M059J (cell line): ENCODE data around the gene OPRPN. TPM values are rescaled to one million over a fixed set of nuclear protein-coding genes. Genes with fewer than 3 reads are reported as not detected.
A peak's percentile ranks its signal among the peaks of the same experiment; 100 is the strongest.

Experiments
- DNase-seq: peaks from one replicate; pipeline ENCODE4 v3.0.0-alpha.2; 2012; ENCODE audit warnings: low read depth
- total RNA-seq: library from RNA; depleted of rRNA; stranded (reverse); fragments of >200 nt; shearing (Covaris generic); gene quantifications from 2 replicates; pipeline ENCODE4 v1.2.3, GENCODE V29; 2014; rRNA removed

The OPRPN gene
- not detected in 2 replicates for total RNA-seq

- DNase-seq = no peak
Observed at GRCh38 chr4:70397580-70397979, at the start of gene OPRPN. Gene OPRPN, plus strand, starts transcription at chr4:70397940. Its CDS starts 1,346 bp downstream, at chr4:70399286.

DNA sequence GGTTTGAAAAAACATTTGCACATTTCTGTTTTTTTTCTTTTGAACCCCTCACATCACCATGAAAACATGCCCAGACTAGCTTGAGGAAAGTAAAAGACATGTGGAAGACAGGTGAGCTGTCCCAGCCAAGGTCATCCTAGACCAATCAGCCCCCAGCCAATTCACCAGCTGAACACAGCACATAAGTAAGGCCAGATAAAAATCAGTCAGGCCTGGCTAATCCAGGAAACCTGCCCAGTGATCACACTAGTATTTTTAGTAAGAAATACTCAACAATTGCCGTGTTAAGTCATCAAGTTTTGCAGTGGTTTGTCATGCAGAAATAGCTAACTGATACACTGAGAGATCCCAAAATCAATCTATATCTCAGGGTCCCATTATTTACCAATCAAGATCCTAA is 41.6 kb upstream of the OPRPN start:
- DNase-seq = no peak

- no peak for DNase-seq
Observed at GRCh38 chr4:70359115-70359661, 38.6 kb upstream of the OPRPN start.

DNA sequence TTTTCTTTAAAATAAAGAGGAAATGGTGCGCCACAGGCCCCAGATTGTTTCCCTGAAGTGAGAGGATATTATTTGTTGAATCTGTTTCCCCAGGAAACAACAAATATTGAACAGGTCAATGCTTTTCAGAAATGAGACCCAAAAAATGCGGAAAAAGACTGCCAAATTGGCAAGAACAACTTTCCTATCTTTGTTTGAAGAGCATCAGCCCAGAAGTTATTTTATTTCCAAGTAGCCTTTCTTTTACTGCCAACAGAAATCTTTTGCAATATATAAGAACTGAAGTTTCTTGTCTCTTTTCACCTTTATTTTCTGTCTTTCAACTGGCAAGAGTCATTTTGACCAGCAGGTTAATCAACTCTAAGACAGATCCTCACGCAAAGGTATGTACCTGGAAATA is 37.3 kb upstream of the OPRPN start, which contains the start of gene SMR3A:
Gene SMR3A (plus strand): TSS at position 301 of the 400 bp plus-strand sequence. CDS start 1,356 bp downstream, outside the sequence.
- DNase-seq = no peak

DNA sequence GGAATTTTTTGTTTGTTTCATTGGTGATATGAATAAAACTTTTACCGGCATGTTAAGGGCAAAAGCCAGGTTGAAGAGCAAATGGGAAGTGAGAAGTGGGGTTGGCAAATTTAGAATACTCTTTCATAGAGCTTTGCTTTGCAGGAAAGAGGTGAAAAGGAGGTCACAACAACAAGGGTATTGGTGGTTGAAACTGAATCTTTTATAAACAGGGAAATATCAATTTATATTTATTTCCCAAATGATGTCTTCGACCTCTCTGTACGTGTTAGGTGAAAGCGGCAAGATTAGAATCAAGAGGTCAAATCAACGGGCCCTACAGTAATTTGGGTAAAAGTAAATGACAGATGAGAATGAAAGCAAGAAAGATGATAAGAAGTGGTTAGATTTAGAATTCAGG is 33.7 kb upstream of the OPRPN start:
- no peak for DNase-seq

DNA sequence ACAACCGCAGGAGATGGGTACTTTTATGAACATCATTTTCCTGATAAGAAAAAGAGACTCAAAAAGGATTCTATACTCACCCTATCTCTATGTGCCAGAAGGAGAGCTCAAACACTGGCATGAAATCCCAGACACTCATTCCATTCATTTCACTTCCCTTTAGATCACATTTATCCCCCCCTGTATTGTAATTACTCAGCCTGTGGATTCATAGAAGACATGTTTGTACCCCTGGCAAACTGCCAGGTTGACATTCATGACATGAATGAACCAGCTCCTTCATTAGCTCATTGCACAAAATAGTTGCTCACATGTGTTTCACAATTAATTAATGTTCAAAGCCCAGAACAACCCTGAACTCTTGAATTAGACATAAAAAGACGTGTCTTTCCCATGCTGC is 32.3 kb upstream of the OPRPN start:
- DNase-seq = peak; percentile 2

- DNase-seq = no peak
Observed at GRCh38 chr4:70367813-70368212, 29.9 kb upstream of the OPRPN start.

DNA sequence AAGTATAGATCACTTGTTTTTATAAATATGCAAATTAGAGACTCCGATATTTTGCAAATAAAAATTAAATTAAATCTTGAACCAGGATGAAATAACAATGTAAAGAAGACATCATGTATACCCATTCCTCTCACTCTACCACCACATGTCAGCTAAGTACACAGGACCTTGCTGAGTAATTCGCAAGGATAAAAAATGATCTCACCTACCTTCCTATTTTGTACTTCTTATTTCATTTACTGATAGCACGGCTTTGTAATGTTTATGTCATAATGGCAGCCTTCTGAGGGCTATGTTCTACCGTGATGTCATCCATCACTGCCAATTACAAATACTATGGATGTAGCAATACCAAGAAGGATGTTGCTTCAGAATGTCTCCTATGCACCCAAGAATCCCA is 25.8 kb upstream of the OPRPN start:
- no peak for DNase-seq

GRCh38 chr4:70372760-70373159 is 25.0 kb upstream of the OPRPN start:
- DNase-seq = no peak

GRCh38 chr4:70380578-70380977 is 17.2 kb upstream of the OPRPN start:
- no peak for DNase-seq

GRCh38 chr4:70382691-70383181 is 15.0 kb upstream of the OPRPN start, which contains the start of gene SMR3B:
Gene SMR3B, plus strand, starts transcription at chr4:70383131. Its CDS starts 1,380 bp downstream, at chr4:70384511.
- DNase-seq = no peak

DNA sequence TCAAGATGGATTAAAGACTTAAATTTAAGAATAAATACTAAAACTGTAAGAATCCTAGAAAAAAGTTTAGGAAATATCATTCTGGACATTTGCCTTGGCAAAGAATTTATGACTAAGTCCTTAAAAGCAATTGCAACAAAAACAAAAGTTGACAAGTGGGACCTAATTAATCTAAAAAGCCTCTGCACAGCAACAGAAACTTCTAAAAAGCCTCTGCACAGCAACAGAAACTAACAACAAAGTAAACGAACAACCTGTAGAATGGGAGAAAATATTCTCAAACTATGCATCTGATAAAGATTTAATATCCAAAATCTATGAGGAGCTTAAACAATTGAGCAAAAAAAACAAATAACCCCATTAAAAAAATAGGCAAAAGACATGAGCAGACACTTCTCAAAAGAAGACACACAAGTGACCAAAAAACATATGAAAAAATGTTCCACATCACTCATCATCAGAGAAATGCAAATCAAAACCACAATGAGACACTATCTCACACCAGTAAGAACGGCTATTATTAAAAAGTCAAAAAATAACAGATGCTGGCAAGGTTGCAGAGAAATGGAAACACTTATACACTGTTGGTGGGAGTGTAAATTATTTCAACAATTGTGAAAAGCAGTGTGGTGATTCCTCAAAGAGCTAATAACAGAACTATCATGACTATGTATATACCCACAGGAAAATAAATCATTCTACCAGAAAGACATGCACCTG is 5.5 kb upstream of the OPRPN start:
- DNase-seq = no peak

GRCh38 chr4:70399319-70399718 is 1.6 kb downstream of the OPRPN start:
- peak; percentile 16 for DNase-seq

DNA sequence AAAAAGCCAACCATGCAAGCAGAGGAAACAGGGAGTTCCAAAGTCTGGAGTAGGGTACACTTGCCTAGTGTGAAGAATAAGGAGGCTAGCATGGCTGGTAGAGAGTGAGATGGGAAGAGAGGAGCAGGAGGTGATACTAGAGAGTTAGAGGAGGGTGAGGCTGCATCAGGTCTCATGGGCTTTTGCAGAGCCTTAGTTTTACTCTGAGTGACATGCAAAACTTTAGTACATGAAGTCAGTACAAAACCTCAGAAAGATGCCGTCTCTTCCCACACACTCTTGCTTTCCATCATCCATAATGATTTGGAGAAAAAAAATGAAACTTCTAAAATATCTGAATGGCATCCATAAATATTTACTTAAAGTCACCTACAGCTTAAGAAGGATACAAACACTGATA is 5.0 kb downstream of the OPRPN start:
- no peak for DNase-seq

DNA sequence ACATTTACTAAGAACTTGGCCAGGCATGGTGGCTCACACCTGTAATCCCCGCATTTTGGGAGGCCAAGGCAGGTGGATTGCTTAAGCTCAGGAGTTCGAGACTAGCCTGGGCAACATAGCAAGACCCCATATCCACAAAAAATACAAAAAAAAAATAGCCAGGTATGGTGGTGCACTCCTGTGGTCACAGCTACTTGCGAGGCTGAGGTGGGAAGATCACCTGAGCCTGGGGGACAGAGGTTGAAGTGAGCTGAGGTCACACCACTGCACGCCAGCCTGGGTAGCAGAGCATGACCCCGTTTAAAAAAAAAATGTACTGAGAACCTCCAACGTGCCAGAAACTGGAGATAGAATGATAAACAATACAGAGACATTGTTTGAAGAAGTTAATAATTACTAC is 8.0 kb downstream of the OPRPN start:
- DNase-seq = no peak

DNA sequence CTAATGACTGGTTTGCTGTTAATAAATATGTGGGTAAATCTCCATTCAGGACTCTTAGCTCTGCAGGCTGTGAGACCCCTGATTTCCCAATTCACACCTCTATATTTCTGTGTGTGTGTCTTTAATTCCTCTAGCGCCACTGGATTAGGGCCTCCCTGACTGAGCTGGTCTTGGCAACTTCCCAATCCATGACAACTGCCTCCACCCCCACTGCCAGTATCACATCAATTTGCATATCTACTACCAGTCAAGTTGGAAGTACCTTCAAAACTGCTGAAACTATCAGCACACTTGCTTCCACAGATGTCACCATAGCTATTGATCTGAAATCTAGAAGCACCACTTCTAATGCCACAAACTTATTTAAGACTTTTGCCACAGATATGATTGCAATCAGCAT is 27.6 kb downstream of the OPRPN start:
- no peak for DNase-seq

DNA sequence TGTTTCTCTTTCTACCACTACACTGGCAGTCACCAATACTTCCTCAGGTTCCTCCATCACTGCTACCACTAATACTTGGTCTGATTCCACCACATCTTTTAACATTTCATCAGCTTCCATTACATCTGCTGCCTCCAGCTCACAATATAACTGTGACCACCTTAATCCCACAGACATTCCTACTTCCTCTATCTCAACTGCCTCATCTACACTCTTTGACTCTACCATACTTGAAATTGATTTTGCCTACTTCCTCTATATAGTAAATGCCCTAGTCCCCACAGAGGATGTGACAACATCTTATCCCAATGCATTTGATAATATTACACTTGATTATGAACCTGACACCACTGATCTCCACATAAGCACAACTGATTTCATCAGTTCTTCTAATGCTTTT is 29.0 kb downstream of the OPRPN start:
- DNase-seq = no peak

DNA sequence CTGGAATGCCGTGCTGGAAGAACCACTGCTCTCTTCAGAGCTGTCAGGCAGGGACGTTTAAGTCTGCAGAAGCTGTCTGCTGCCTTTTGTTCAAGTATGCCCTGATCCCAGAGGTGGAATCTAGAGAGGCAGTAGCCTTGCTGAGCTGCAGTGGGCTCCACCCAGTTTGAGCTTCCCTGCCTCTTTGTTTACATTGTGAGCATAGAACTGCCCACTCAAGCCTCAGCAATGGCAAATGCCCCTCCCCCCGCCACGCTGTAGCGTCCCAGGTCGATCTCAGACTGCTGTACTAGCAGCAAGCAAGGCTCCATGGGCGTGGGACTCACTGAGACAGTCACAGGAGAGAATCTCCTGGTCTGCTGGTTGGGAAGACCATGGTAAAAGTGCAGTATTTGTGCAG is 39.5 kb downstream of the OPRPN start:
- DNase-seq = no peak

- DNase-seq = no peak
Observed at GRCh38 chr4:70442474-70442873, 44.7 kb downstream of the OPRPN start.

DNA sequence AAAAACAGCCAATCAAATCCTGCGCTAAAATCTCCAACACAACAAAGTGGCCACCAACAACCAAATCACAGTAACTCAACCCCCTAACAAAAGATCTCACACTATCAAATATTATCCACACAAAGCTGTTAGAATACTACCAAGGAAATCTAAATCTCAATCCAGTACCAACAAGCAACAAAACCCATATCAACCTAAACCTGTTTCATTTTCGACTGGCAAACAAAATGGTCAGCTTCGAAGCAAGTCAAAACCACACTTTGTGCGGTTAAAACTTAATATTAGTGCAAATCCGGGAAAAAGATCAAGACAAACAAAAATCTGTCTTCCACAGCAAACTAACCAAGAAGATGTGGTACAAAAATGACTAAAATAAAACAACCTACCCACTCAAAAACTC is 45.6 kb downstream of the OPRPN start:
- no peak for DNase-seq

DNA sequence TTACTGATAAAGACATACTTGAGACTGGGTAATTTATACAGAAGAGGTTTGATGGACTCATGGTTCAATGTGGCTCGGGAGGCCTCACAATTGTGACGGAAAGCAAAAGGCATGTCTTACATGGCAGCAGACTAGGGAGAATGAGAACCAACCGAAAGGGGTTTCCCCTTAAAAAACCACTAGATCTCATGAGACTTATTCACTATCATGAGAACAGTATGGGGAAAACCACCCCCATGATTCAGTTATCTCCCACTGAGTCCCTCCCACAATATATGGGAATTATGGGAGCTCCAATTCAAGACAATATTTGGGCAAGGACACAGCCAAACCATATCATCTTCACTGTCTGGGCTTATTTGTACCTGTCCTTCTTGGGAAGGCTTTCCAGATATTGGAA is 51.5 kb downstream of the OPRPN start:
- no peak for DNase-seq

- DNase-seq = no peak
Observed at GRCh38 chr4:70452946-70453345, 55.2 kb downstream of the OPRPN start.
